ENCODE results near the gene TTC36.
A peak's percentile ranks its signal among the peaks of the same experiment; 100 is the strongest.
"Not testable (repeated sequence)": the region's sequence is repeated elsewhere in the genome, so short reads cannot be mapped to it uniquely, and the experiment has no call there.

Gene TTC36

DNA sequence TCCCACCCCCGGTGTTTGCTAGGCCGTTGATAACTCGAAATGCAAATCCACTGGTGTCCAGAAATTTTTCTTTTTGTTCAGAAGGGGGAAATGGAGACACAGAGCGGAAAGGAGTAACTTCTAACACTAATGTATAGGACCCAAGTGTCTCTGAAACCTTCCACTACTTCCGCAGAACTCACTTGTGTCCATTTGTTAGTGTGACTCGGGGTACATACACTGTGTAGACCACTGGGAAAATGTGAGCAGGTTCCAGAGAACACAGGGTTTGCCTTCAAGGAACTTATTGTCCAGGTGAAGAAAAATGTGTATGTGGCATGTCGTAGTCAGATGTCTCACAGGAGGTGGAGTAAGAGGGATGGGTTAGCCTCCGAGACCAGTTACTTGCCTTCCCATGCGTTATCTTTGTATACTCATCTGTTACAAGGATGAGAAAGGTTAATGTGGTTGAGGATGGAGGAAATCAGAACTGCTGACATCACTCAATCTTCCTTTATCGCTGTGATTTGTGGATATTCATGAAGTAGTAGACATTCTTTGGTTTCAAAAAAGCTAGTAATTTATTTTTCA, 45.8 kb downstream of the TTC36 start:
- Histone ChIP-seq H3K36me3 (ENCODE audit: insufficient read depth, low read length) (peaks cover 4% of the 10 kb centered on the region), H3K9me3 (ENCODE audit: low read length) (no peaks in the 10 kb centered on the region), H3K4me3 (ENCODE audit: low read length) (peak overlapping the region; percentile 78), H3K27me3 (ENCODE audit: insufficient read depth, low read length) (no peaks in the 10 kb centered on the region), H3K4me1 (ENCODE audit: insufficient read depth, low read length) (peaks cover 15% of the 10 kb centered on the region), H2AFZ (ENCODE audit: low read depth, low read length) (peak overlapping the region; percentile 20)

- H3K36me3 ChIP-seq (ENCODE audit: insufficient read depth, low read length): peaks cover 4% of the 10 kb centered on the region
- H3K4me1 ChIP-seq (ENCODE audit: insufficient read depth, low read length): peaks cover 15% of the 10 kb centered on the region
- no peak overlapping the region for H3K4me3 ChIP-seq (ENCODE audit: low read length)
- no peaks in the 10 kb centered on the region for H3K9me3 ChIP-seq (ENCODE audit: low read length)
- H3K27me3 ChIP-seq (ENCODE audit: insufficient read depth, low read length): no peaks in the 10 kb centered on the region
- no peak overlapping the region for H2AFZ ChIP-seq (ENCODE audit: low read depth, low read length)
Observed at GRCh38 chr11:118574636-118575035, 47.4 kb downstream of the TTC36 start.

DNA sequence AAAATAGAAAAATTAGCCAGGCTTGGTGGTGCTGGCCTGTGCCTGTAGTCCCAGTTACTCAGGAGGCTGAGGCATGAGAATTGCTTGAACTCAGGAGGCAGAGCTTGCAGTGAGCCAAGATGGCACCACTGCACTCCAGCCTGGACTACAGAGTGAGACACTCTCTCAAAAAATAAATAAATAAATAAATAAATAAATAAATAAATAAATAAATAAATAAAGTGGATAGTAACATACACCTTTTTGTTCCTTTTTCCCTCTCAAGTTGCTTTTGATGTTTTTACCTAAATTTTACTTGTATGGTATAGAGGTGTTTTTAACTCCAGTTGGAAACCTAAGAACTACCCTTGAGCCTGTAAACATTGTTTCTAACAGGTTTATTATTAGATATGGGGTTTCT, 50.7 kb downstream of the TTC36 start:
- Histone ChIP-seq H3K36me3 (ENCODE audit: insufficient read depth, low read length) (peaks cover 23% of the 10 kb centered on the region), H3K4me1 (ENCODE audit: insufficient read depth, low read length) (peaks cover 14% of the 10 kb centered on the region)
- H2AFZ ChIP-seq (ENCODE audit: low read depth, low read length); H3K4me3 ChIP-seq (ENCODE audit: low read length); H3K9me3 ChIP-seq (ENCODE audit: low read length); H3K27me3 ChIP-seq (ENCODE audit: insufficient read depth, low read length): not testable (repeated sequence)
